ENCODE results near the gene FNDC8. TPM values are rescaled to one million over a fixed set of nuclear protein-coding genes. Genes with fewer than 3 reads are reported as not detected.

The FNDC8 gene
- total and polyA plus RNA-seq, 2 of the 8 experiments (the other 6 are each of a cell fraction or from before 2014, with no cell fraction given): not detected

GRCh38 chr17:35095741-35096140 lies 25.7 kb upstream of the FNDC8 start (continued):
- TF ChIP-seq CHD7 (IDR thresholded peaks at IDR 0.05; ENCODE audit: insufficient replicate concordance, low read length) (no peak), RNF2 (IDR thresholded peaks at IDR 0.05; ENCODE audit: borderline replicate concordance, low read depth, low read length, missing control alignments, poor library complexity, severe bottlenecking) (no peak)
